ENCODE data around the gene TEX2.
"Not testable (repeated sequence)": the region's sequence is repeated elsewhere in the genome, so short reads cannot be mapped to it uniquely, and the experiment has no call there.

Gene TEX2

GRCh38 chr17:64180089-64181073 lies 82.7 kb downstream of the TEX2 start:
- DNase-seq = peak; percentile 59

DNA sequence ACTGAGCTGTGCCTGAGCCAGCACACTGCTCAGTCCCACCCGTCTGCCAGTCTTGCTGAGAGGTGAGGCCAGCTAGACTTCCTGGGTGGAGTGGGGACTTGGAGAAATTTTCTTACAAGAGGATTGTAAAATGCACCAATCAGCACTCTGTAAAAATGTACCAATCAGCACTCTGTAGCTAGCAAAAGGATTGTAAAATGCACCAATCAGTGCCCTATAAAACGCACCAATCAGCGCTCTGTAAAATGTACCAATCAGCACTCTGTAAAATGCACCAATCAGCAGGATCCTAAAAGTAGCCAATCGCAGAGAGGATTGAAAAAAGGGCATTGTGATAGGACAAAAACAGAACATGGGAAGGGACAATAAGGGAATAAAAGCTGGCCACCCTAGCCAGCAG lies 84.0 kb downstream of the TEX2 start:
- DNase-seq = not testable (repeated sequence)

- no peak for DNase-seq
Measured at GRCh38 chr17:64178011-64178825, 84.8 kb downstream of the TEX2 start.

DNA sequence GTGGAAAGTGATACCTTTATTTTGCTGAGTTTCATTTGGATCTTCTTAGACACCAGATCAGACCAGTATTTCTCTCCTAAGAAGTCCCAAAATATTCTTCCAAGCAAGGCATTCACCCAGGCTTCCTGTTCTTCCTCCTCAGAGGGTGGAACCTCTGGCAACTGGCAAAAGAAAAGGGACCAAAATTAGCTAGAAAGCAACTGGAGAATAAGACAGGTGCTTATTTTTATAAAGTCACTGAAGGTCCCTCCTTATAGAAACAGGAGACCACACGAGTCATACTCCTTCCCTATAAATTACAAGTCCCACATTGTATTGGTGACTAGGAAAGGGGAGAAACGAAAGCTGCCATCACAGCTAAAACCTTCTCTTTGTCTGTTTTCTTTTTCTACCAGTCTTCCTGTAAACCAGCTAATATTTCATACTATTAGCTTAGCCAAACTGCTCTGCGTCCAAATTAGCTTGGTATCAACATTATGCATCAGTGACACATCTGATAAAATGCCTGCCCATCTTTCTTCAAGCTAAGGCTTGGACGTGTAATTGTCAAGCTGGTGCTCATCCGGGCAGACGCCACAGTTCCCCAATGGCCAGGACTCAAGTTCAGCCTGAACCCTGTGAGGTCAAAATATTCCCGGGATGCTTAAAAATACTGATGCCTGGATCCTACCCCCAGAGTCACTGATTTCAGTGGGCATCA lies 85.6 kb downstream of the TEX2 start:
- DNase-seq = no peak

GRCh38 chr17:64176556-64176955 lies 86.5 kb downstream of the TEX2 start:
- DNase-seq = no peak

GRCh38 chr17:64174686-64175456 lies 88.2 kb downstream of the TEX2 start:
- DNase-seq = peak; percentile 82

DNA sequence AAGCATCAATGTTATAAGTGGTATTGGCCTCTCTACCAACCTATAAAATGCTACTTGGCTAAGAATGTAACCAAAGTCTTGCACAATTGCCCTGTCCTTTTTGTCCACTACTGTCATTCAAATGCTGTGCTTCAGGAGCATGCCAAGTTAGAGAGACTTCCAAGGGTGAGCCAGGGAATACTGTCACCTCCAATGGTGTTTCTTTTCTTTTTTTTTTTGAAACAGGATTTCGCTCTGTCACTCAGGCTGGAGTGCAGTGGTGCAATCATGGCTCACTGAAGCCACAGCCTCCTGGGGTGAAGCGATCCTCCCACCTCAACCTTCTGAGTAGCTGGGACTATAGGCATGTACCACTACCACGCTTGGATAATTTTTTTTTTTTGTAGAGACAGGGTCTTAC lies 89.4 kb downstream of the TEX2 start:
- no peak for DNase-seq

- DNase-seq = no peak
Measured at GRCh38 chr17:64172510-64172909, 90.5 kb downstream of the TEX2 start.

DNA sequence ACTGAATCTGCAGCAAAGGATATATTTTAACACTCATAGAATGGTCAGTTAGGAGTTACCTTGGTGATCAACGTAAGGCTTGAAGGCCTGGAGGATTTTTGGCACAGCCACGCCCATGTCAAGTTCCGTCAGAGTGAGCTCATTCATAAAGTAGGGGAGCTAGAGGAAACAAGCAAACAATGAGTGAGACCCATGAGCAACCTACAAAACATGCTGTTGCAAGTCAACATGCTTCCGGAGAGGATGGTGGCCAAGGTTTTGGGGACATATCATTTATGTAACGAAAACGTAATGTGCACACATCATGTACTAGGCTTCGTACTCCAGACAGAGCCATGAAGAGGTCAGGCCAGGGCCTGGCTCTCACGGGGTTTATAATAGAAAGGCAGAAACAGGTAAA lies 92.0 kb downstream of the TEX2 start:
- no peak for DNase-seq

DNA sequence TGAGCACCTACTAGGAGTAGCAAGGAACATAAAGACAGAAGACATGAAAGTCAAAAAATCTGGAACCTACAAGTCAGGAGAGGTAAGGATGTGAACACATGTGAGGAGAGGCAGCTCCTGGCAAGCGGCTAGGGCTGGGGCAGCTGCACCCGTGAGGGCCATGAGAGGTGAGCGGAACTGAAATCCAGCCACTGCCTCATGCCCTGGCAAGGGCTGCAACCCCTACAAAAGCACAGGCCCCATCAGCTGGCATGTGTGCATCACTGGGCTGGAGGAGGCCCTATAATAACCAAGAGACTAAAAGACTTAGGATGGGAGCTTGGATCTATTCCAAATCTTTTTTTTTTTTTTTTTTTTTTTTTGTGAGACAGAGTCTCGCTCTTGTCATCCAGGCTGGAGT lies 92.8 kb downstream of the TEX2 start:
- DNase-seq = no peak

- DNase-seq = not testable (repeated sequence)
Measured at GRCh38 chr17:64167666-64168065, 95.4 kb downstream of the TEX2 start.

DNA sequence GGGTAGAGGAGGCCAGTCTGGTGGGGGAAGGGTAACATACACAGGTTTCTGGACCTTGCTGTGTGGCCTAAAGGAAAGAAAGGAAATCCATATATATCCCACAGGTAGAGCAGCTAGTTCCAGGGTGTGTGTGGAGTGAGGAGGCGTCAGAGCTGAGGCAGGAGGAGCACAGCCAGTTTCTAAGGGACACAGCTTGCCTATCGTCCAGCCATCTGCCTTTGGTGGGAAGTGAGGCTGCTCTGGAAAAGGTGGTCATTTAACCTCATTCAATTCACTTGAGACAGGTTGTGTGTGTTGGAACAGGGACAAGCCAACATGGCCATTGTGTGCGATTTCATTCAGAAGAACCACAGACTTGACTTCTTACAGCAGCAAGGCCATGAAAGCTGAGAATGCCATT lies 96.2 kb downstream of the TEX2 start:
- no peak for DNase-seq

DNA sequence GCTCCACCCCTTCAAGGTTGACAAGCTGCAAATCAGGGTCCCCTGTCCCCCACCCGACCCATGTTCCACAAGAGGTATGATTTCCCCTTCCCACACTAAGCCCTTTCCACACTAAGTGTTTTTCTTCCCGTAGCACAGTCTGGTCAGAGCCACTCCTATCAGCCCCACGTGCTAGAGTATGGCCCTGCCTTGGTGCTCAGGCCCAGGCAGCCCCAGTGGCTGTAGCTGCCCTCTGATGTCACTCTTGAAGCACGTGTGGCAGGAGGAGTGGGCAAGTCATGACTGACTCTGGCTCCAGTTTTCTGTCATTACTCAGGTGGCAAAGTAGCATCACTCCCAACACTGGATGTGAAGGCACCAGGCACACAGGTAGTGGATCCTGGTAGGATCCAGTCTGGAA lies 97.7 kb downstream of the TEX2 start:
- no peak for DNase-seq

GRCh38 chr17:64164596-64165285 lies 98.3 kb downstream of the TEX2 start:
- no peak for DNase-seq

- no peak for DNase-seq
Measured at GRCh38 chr17:64163468-64163867, 99.6 kb downstream of the TEX2 start.

DNA sequence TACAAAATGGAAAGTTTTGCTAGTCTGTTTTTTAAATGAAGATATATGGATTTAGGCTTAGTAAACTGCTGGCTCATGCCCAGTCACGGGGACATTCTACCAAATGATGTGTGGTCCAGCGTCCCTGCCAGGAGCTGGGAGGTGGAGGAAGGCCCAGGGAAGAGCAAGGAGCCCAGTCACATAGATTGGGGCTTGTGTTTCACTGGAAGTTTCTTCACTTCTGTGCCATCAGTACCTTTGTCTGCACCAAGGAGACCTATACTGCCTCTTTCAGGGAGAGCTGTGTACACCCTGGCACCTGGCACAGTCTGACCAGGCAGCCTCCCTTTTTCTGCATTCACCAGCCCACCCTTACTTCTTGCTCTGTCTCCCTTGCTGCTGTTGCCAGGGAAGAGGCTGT lies 100.5 kb downstream of the TEX2 start:
- no peak for DNase-seq

DNA sequence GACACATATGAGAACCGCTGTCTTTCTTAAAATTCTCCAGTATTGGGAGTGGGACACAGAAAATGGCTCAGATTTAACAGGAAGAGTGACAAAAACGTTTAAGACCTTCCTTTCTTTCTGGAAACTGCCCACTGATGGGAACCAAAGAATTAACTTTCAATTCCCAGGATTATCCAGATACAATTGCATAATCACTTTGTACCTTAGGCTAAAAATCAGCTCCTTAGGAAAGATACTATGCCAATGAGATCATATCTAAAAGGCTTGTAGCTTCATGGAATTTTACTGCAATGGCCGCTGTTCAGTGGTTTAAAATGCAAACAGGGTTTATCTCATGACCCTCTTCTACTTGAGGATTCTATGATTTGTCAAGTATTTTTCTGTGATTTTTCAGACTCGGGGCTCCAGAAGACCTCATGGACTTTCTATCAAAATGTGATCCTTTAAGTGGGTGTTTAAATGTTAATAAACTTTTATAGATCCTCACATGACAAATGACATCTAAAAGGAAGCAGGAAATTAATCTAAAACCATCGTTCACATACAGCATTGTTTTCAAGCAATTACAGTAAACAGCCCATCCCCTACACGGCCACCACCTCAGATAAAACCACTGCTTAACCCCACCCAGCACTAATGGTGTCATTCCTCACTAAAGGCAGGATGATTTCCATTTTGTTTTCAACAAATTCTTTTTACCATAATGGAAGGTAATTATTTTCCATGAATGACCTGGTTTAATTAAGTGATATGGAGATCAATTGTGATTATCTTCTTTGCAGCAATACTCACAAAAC lies 101.5 kb downstream of the TEX2 start:
- no peak for DNase-seq

DNA sequence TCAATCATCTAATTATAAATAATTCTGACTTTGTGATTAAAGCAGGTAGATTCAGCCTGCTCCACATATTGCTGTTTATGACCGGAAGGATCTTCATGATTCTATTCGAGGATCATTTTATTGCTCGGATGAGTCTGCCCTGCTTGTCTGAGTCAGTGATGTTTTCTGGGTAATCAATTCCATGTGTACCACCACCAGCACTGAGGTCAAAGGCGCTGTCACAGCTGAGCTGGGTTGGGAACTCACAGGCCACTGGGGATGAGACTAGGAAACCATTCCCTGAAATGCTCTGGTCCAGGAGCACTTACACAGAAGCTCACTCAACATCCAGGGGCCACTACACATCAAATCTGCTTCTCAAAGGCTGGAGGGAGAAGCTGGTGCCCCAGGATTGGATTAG lies 102.7 kb downstream of the TEX2 start:
- DNase-seq = no peak

GRCh38 chr17:64158831-64159590 lies 104.0 kb downstream of the TEX2 start:
- DNase-seq = no peak

DNA sequence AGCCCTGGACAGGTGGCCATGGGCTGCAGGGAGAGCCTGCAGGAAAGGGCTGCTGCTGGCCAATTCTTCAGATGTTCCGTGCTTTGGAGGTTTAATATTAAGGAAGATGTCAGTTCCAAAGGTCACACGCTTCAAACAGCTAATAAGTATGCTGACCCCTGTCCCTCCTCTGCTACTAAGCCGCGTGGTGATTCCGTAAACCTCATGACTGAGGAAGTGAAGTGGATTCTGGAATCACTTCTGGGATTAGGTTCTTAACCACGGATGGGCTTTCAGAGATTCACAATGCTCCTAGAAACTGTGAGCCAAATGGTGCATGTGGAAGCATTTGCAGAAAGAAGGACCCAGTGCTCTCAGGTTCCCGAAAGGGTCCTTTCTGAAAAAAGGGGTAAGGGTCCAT lies 104.7 kb downstream of the TEX2 start:
- no peak for DNase-seq
